Mammary epithelial cell (primary cell): ENCODE data around the gene KRT86.

Source experiments
- CTCF ChIP-seq, 2 donors: IDR thresholded peaks in 1 of 2; conservative IDR thresholded peaks in 1 of 2; 2 replicates each; pipeline ENCODE4 v1.5.1; 2011 to 2012; ENCODE audit warnings: inconsistent platforms in 2 of 2, low read length in 2 of 2, mild to moderate bottlenecking in 2 of 2, control low read depth in 1 of 2, low read depth in 1 of 2; ENCODE audit not compliant: insufficient read depth in 1 of 2; ENCODE audit errors: extremely low read depth in 1 of 2
- EZH2 ChIP-seq: IDR thresholded peaks from 2 replicates; pipeline ENCODE4 v1.6.1; 2012; ENCODE audit warnings: low read length, inconsistent platforms, borderline replicate concordance

GRCh38 chr12:52317468-52318052, 43.1 kb downstream of the KRT86 start:
- no peak for TF ChIP-seq CTCF (conservative IDR thresholded peaks at IDR 0.05 in 1 of 2, IDR thresholded peaks at IDR 0.05 in 1 of 2; ENCODE audit: extremely low read depth in 1 of 2, insufficient read depth in 1 of 2, low read depth in 1 of 2, low read length in 2 of 2)
- no peak for TF ChIP-seq EZH2
